Measurements from ENCODE around the gene ABHD4. TPM values are rescaled to one million over a fixed set of nuclear protein-coding genes. Genes with fewer than 3 reads are reported as not detected.
"Not testable (repeated sequence)": the region's sequence is repeated elsewhere in the genome, so short reads cannot be mapped to it uniquely, and the experiment has no call there.

The ABHD4 gene
- polyA plus RNA-seq, 4 donors: 11.5 to 38.7 (median 26.6) TPM

- H3K36me3 ChIP-seq (ENCODE audit: control insufficient read depth in 3 of 3, insufficient read depth in 2 of 3, low read depth in 1 of 3, low read length in 3 of 3): peaks cover 0 to 14% (median 0%) of the 10 kb centered on the region in 3 donors
- H3K27ac ChIP-seq (ENCODE audit: low read depth in 1 of 3, low read length in 2 of 3): no peak overlapping the region
- no peak for FAIRE-seq
- no peaks in the 10 kb centered on the region for H3K4me1 ChIP-seq (ENCODE audit: control insufficient read depth in 3 of 3, insufficient read depth in 2 of 3, low read depth in 1 of 3, low read length in 2 of 3)
- no peak overlapping the region for H3K4me3 ChIP-seq (ENCODE audit: low read depth in 1 of 3, low read length in 3 of 3)
- no peaks in the 10 kb centered on the region for H3K27me3 ChIP-seq (ENCODE audit: control insufficient read depth in 3 of 3, insufficient read depth in 3 of 3, low read length in 3 of 3)
- no peak for DNase-seq
- WGBS, 3 donors: 65 to 77% (median 76%) methylated on average over 2 of the region's 2 CpGs
- no peaks in the 10 kb centered on the region for H3K9me3 ChIP-seq (ENCODE audit: control insufficient read depth in 2 of 2, insufficient read depth in 1 of 2, low read depth in 1 of 2, low read length in 1 of 2)
Measured at GRCh38 chr14:22579236-22579635, 18.9 kb upstream of the ABHD4 start.

- no peak for FAIRE-seq
- no peak overlapping the region for H3K27ac ChIP-seq (ENCODE audit: low read depth in 1 of 3, low read length in 2 of 3)
- no peak overlapping the region for H3K4me3 ChIP-seq (ENCODE audit: low read depth in 1 of 3, low read length in 3 of 3)
- WGBS, 3 donors: 89 to 98% (median 89%) methylated on average over 3 of the region's 3 CpGs
- peaks cover 0 to 15% (median 0%) of the 10 kb centered on the region in 3 donors for H3K36me3 ChIP-seq (ENCODE audit: control insufficient read depth in 3 of 3, insufficient read depth in 2 of 3, low read depth in 1 of 3, low read length in 3 of 3)
- DNase-seq: no peak
- peaks cover 0 to 4% (median 0%) of the 10 kb centered on the region in 3 donors for H3K4me1 ChIP-seq (ENCODE audit: control insufficient read depth in 3 of 3, insufficient read depth in 2 of 3, low read depth in 1 of 3, low read length in 2 of 3)
- no peaks in the 10 kb centered on the region for H3K27me3 ChIP-seq (ENCODE audit: control insufficient read depth in 3 of 3, insufficient read depth in 3 of 3, low read length in 3 of 3)
- H3K9me3 ChIP-seq (ENCODE audit: control insufficient read depth in 2 of 2, insufficient read depth in 1 of 2, low read depth in 1 of 2, low read length in 1 of 2): no peaks in the 10 kb centered on the region
Measured at GRCh38 chr14:22579881-22580280, 18.2 kb upstream of the ABHD4 start.

- H3K36me3 ChIP-seq (ENCODE audit: control insufficient read depth in 3 of 3, insufficient read depth in 2 of 3, low read depth in 1 of 3, low read length in 3 of 3): peaks cover 0 to 15% (median 0%) of the 10 kb centered on the region in 3 donors
- no peaks in the 10 kb centered on the region for H3K27me3 ChIP-seq (ENCODE audit: control insufficient read depth in 3 of 3, insufficient read depth in 3 of 3, low read length in 3 of 3)
- H3K4me1 ChIP-seq (ENCODE audit: control insufficient read depth in 3 of 3, insufficient read depth in 2 of 3, low read depth in 1 of 3, low read length in 2 of 3): peaks cover 0 to 4% (median 1%) of the 10 kb centered on the region in 3 donors
- no peak overlapping the region for H3K4me3 ChIP-seq (ENCODE audit: low read depth in 1 of 3, low read length in 3 of 3)
- no peak for DNase-seq
- H3K27ac ChIP-seq (ENCODE audit: low read depth in 1 of 3, low read length in 2 of 3): no peak overlapping the region
- no peaks in the 10 kb centered on the region for H3K9me3 ChIP-seq (ENCODE audit: control insufficient read depth in 2 of 2, insufficient read depth in 1 of 2, low read depth in 1 of 2, low read length in 1 of 2)
- 41 to 62% (median 57%) methylated on average over 2 of the region's 2 CpGs for WGBS, 3 donors
- FAIRE-seq: no peak
Measured at GRCh38 chr14:22580625-22581024, 17.5 kb upstream of the ABHD4 start.

GRCh38 chr14:22583994-22584393 lies 14.1 kb upstream of the ABHD4 start:
- peaks cover 5 to 13% (median 9%) of the 10 kb centered on the region in 3 donors for H3K4me1 ChIP-seq (ENCODE audit: control insufficient read depth in 3 of 3, insufficient read depth in 2 of 3, low read depth in 1 of 3, low read length in 2 of 3)
- no peak overlapping the region for H3K4me3 ChIP-seq (ENCODE audit: low read depth in 1 of 3, low read length in 3 of 3)
- no peaks in the 10 kb centered on the region for H3K27me3 ChIP-seq (ENCODE audit: control insufficient read depth in 3 of 3, insufficient read depth in 3 of 3, low read length in 3 of 3)
- no peak for FAIRE-seq
- H3K9me3 ChIP-seq (ENCODE audit: control insufficient read depth in 2 of 2, insufficient read depth in 1 of 2, low read depth in 1 of 2, low read length in 1 of 2): no peaks in the 10 kb centered on the region
- DNase-seq: no peak
- H3K27ac ChIP-seq (ENCODE audit: low read depth in 1 of 3, low read length in 2 of 3): no peak overlapping the region
- peaks cover 0 to 11% (median 3%) of the 10 kb centered on the region in 3 donors for H3K36me3 ChIP-seq (ENCODE audit: control insufficient read depth in 3 of 3, insufficient read depth in 2 of 3, low read depth in 1 of 3, low read length in 3 of 3)
- 61 to 63% (median 63%) methylated on average over 1 of the region's 1 CpG for WGBS, 3 donors

- DNase-seq (no peak), FAIRE-seq (no peak)
- H3K4me3 ChIP-seq (ENCODE audit: low read depth in 1 of 3, low read length in 3 of 3): no peak overlapping the region
- no peaks in the 10 kb centered on the region for H3K27me3 ChIP-seq (ENCODE audit: control insufficient read depth in 3 of 3, insufficient read depth in 3 of 3, low read length in 3 of 3)
- peaks cover 0 to 7% (median 3%) of the 10 kb centered on the region in 3 donors for H3K36me3 ChIP-seq (ENCODE audit: control insufficient read depth in 3 of 3, insufficient read depth in 2 of 3, low read depth in 1 of 3, low read length in 3 of 3)
- H3K4me1 ChIP-seq (ENCODE audit: control insufficient read depth in 3 of 3, insufficient read depth in 2 of 3, low read depth in 1 of 3, low read length in 2 of 3): peaks cover 5 to 15% (median 13%) of the 10 kb centered on the region in 3 donors
- 81 to 90% (median 87%) methylated on average over 5 of the region's 5 CpGs for WGBS, 3 donors
- H3K9me3 ChIP-seq (ENCODE audit: control insufficient read depth in 2 of 2, insufficient read depth in 1 of 2, low read depth in 1 of 2, low read length in 1 of 2): no peaks in the 10 kb centered on the region
- no peak overlapping the region for H3K27ac ChIP-seq (ENCODE audit: low read depth in 1 of 3, low read length in 2 of 3)
Measured at GRCh38 chr14:22587247-22587646, 10.9 kb upstream of the ABHD4 start.

GRCh38 chr14:22587677-22588422 lies 10.2 kb upstream of the ABHD4 start:
- Histone ChIP-seq H3K27ac (ENCODE audit: low read depth in 1 of 3, low read length in 2 of 3) (peak overlapping the region in 2 of 3 donors; percentile 36 to 97), H3K4me3 (ENCODE audit: low read depth in 1 of 3, low read length in 3 of 3) (peak overlapping the region in 2 of 3 donors; percentile 69 to 98), H3K4me1 (ENCODE audit: control insufficient read depth in 3 of 3, insufficient read depth in 2 of 3, low read depth in 1 of 3, low read length in 2 of 3) (peaks cover 5 to 15% (median 13%) of the 10 kb centered on the region in 3 donors)
- not testable (repeated sequence) for FAIRE-seq; H3K27me3 ChIP-seq (ENCODE audit: control insufficient read depth in 3 of 3, insufficient read depth in 3 of 3, low read length in 3 of 3); H3K36me3 ChIP-seq (ENCODE audit: control insufficient read depth in 3 of 3, insufficient read depth in 2 of 3, low read depth in 1 of 3, low read length in 3 of 3); H3K9me3 ChIP-seq (ENCODE audit: control insufficient read depth in 2 of 2, insufficient read depth in 1 of 2, low read depth in 1 of 2, low read length in 1 of 2)
- DNase-seq: peak in 1 of 2 donors; percentile 45
- 59 to 64% (median 61%) methylated on average over 10 of the region's 10 CpGs for WGBS, 3 donors

GRCh38 chr14:22588526-22589095 lies 9.5 kb upstream of the ABHD4 start:
- no peak for DNase-seq
- H3K9me3 ChIP-seq (ENCODE audit: control insufficient read depth in 2 of 2, insufficient read depth in 1 of 2, low read depth in 1 of 2, low read length in 1 of 2): no peaks in the 10 kb centered on the region
- no peaks in the 10 kb centered on the region for H3K27me3 ChIP-seq (ENCODE audit: control insufficient read depth in 3 of 3, insufficient read depth in 3 of 3, low read length in 3 of 3)
- peaks cover 0 to 7% (median 3%) of the 10 kb centered on the region in 3 donors for H3K36me3 ChIP-seq (ENCODE audit: control insufficient read depth in 3 of 3, insufficient read depth in 2 of 3, low read depth in 1 of 3, low read length in 3 of 3)
- WGBS, 3 donors: 0 to 1% (median 1%) methylated on average over 17 of the region's 17 CpGs
- H3K4me1 ChIP-seq (ENCODE audit: control insufficient read depth in 3 of 3, insufficient read depth in 2 of 3, low read depth in 1 of 3, low read length in 2 of 3): peaks cover 5 to 15% (median 13%) of the 10 kb centered on the region in 3 donors
- no peak for FAIRE-seq
- peak overlapping the region; percentile 89 to 97 (median 96) for H3K27ac ChIP-seq (ENCODE audit: low read depth in 1 of 3, low read length in 2 of 3)
- H3K4me3 ChIP-seq (ENCODE audit: low read depth in 1 of 3, low read length in 3 of 3): peak overlapping the region; percentile 62 to 98 (median 69)

- Histone ChIP-seq H3K9me3 (ENCODE audit: control insufficient read depth in 2 of 2, insufficient read depth in 1 of 2, low read depth in 1 of 2, low read length in 1 of 2) (no peaks in the 10 kb centered on the region), H3K4me3 (ENCODE audit: low read depth in 1 of 3, low read length in 3 of 3) (peak within 1 kb of the TSS; percentile 62 to 98 (median 69)), H3K36me3 (ENCODE audit: control insufficient read depth in 3 of 3, insufficient read depth in 2 of 3, low read depth in 1 of 3, low read length in 3 of 3) (peaks cover 0 to 4% (median 3%) of the 10 kb centered on the region in 3 donors), H3K27ac (ENCODE audit: low read depth in 1 of 3, low read length in 2 of 3) (peak within 1 kb of the TSS; percentile 90 to 97 (median 96)), H3K27me3 (ENCODE audit: control insufficient read depth in 3 of 3, insufficient read depth in 3 of 3, low read length in 3 of 3) (no peaks in the 10 kb centered on the region), H3K4me1 (ENCODE audit: control insufficient read depth in 3 of 3, insufficient read depth in 2 of 3, low read depth in 1 of 3, low read length in 2 of 3) (peaks cover 5 to 15% (median 13%) of the 10 kb centered on the region in 3 donors)
- DNase-seq (peak; percentile 100), FAIRE-seq (no peak)
- WGBS, 3 donors: 0 to 1% (median 0%) methylated on average over 44 of the region's 44 CpGs
Measured at GRCh38 chr14:22589096-22589839, 8.8 kb upstream of the ABHD4 start, which contains the start of gene DAD1. TSS of gene DAD1 (minus strand) at chr14:22589224. CDS start at chr14:22589157, 67 bp downstream.

Data from small intestine (tissue), 7 donors.